MCF 10A (cell line): ENCODE measurements around the gene SLC25A36. TPM values are rescaled to one million over a fixed set of nuclear protein-coding genes. Genes with fewer than 3 reads are reported as not detected.

Experiments used
- BruUV-seq: library from RNA; stranded (reverse); fragments of 400-500 nt; replicated peaks from 2 replicates; lab custom pipeline; 2021; lab: Mats Ljungman, UMichigan
- CTCF ChIA-PET: fragments of 300-600 bp; sonication (Branson Sonifier 250); formaldehyde crosslinking; extraction: SDS; loops from one replicate; lab custom pipeline; 2021; ENCODE audit warnings: antibody characterized with exemption, inconsistent platforms; lab: Yijun Ruan, JAX
- POLR2A ChIA-PET: fragments of 300-600, 350-650 bp; sonication (Branson Sonifier 250); formaldehyde crosslinking; extraction: SDS; loops from one replicate; lab custom pipeline; 2020; ENCODE audit warnings: antibody characterized with exemption, inconsistent platforms; lab: Yijun Ruan, JAX
- DNase-seq: peaks from one replicate; pipeline ENCODE4 v3.0.0-alpha.2; 2018; ENCODE audit not compliant: unreplicated experiment
- H3K27ac Mint-ChIP-seq: one replicate; pipeline ENCODE4 v1.8.0; 2022; ENCODE audit warnings: mild to moderate bottlenecking, low read depth, mixed read lengths; ENCODE audit not compliant: unreplicated experiment
- H3K27me3 Mint-ChIP-seq: one replicate; pipeline ENCODE4 v1.8.0; 2022; ENCODE audit warnings: mixed read lengths; ENCODE audit not compliant: insufficient read depth, unreplicated experiment
- H3K36me3 Mint-ChIP-seq: one replicate; pipeline ENCODE4 v1.8.0; 2022; ENCODE audit warnings: mild to moderate bottlenecking, moderate library complexity, mixed read lengths; ENCODE audit not compliant: insufficient read depth, unreplicated experiment
- H3K4me1 Mint-ChIP-seq: one replicate; pipeline ENCODE4 v1.8.0; 2022; ENCODE audit warnings: mixed read lengths; ENCODE audit not compliant: insufficient read depth, unreplicated experiment
- H3K4me3 Mint-ChIP-seq: one replicate; pipeline ENCODE4 v1.8.0; 2022; ENCODE audit warnings: mild to moderate bottlenecking, moderate library complexity, mixed read lengths; ENCODE audit not compliant: unreplicated experiment
- H3K9me3 Mint-ChIP-seq: one replicate; pipeline ENCODE4 v1.8.0; 2022; ENCODE audit warnings: mixed read lengths; ENCODE audit not compliant: unreplicated experiment
- intact Hi-C: fragments of 100-400 bp; cut with micrococcal nuclease; formaldehyde crosslinking; loops from 2 replicates; pipeline ENCODE4 v1.14.1; 2022
- total RNA-seq: library from RNA; stranded (reverse); gene quantifications from 2 replicates; pipeline ENCODE4 v1.2.3, GENCODE V29; 2022
- TF ChIP-seq, protein P1 (sequence below): fragments of 200-600 bp; IDR thresholded peaks from one replicate; pipeline ENCODE4 v1.8.0; 2022; ENCODE audit warnings: antibody characterized with exemption, mild to moderate bottlenecking; ENCODE audit not compliant: unreplicated experiment

SLC25A36 gene
- total RNA-seq, 1 experiment from 2014 or later = 71.2 TPM

DNA sequence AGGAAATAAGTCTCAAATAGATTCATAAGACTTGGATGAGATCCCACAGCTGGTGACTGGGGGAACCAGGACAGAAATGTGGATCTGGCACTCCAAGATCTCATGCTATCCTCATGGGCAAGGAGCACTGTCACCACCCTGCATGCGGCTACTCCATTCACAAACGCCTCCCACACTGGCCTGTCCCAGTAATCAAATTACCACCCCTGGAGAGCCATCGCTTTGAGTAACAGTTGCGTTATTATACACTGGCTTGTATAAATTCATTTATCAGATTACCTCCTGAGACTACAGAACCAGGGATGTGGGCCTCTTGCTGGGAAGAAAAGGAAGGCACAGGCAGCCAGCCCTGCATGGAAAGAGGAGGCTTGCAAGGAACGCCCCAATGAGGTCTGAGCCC lies 27.9 kb upstream of the SLC25A36 start:
- intact Hi-C loops = no loop called here
- Mint-ChIP-seq H3K27me3 (peaks cover 26% of the 10 kb centered on the region), H3K27ac (no peak overlapping the region), H3K9me3 (no peaks in the 10 kb centered on the region), H3K4me3 (no peak overlapping the region), H3K4me1 (no peaks in the 10 kb centered on the region), H3K36me3 (no peaks in the 10 kb centered on the region)
- no peak for DNase-seq
- BruUV-seq = no TSS peak
- TF ChIP-seq, protein P1, sequence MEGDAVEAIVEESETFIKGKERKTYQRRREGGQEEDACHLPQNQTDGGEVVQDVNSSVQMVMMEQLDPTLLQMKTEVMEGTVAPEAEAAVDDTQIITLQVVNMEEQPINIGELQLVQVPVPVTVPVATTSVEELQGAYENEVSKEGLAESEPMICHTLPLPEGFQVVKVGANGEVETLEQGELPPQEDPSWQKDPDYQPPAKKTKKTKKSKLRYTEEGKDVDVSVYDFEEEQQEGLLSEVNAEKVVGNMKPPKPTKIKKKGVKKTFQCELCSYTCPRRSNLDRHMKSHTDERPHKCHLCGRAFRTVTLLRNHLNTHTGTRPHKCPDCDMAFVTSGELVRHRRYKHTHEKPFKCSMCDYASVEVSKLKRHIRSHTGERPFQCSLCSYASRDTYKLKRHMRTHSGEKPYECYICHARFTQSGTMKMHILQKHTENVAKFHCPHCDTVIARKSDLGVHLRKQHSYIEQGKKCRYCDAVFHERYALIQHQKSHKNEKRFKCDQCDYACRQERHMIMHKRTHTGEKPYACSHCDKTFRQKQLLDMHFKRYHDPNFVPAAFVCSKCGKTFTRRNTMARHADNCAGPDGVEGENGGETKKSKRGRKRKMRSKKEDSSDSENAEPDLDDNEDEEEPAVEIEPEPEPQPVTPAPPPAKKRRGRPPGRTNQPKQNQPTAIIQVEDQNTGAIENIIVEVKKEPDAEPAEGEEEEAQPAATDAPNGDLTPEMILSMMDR = no peak
- POLR2A ChIA-PET = no interaction called here
- CTCF ChIA-PET = interaction anchor here (2.3 kb wide), 1 partner anchor 8 kb away, joined by 7 read pairs; no protein-coding TSS in a partner anchor

DNA sequence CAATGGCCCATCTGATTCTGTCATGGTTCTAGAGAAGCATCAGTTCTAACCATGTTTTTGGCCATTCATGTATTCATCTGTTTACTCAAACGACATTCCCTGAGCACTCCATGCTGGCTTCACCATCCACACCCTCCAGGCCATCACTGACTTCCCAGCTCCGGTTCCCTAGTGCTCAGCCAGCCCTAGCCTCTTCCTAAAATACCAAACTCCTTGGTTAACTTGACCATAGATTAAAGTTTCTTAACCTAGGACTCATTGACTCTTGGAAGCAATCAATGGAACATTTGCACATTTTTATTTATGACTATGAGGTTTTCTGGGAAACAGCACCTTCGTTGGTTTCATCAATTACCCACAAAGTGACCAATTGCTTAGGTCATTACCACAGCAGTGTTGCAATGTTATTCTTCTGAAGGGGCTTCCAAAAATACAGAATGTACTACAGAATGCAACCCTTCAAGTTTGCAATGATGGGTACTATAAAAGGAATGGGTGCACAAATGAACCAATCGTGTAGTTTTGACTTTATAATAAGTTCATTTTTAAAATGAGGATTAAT lies 27.2 kb upstream of the SLC25A36 start:
- H3K4me1 Mint-ChIP-seq = no peaks in the 10 kb centered on the region
- no peaks in the 10 kb centered on the region for H3K36me3 Mint-ChIP-seq
- H3K4me3 Mint-ChIP-seq = no peak overlapping the region
- no TSS peak for BruUV-seq
- intact Hi-C loops = no loop called here
- ChIA-PET CTCF (no interaction called here), POLR2A (no interaction called here)
- H3K9me3 Mint-ChIP-seq = no peaks in the 10 kb centered on the region
- peaks cover 30% of the 10 kb centered on the region for H3K27me3 Mint-ChIP-seq
- no peak for DNase-seq
- no peak overlapping the region for H3K27ac Mint-ChIP-seq
- TF ChIP-seq, protein P1 = no peak

DNA sequence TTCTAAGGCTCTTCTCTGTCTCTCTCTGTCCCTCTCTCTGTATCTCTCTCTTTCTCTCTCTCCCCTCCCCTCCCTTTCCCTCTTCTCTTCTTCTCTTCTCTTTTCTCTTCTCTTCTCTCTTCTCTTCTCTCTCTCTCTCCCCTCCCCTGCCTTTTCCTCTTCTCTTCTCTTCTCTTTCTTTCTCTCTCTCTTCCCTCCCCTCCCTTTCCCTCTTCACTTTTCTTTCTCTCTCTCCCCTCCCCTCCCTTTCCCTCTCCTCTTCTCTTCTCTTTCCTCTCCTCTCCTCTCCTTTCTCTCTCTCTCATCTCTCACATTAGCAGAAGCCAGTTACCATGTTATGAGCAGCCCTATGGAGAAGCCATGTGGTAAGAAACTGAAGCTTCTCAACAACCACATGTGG lies 25.0 kb upstream of the SLC25A36 start:
- H3K4me1 Mint-ChIP-seq = no peaks in the 10 kb centered on the region
- BruUV-seq = no TSS peak
- CTCF ChIA-PET = interaction anchor here (0.5 to 1.8 kb wide), 3 partner anchors 10 to 150 kb away, joined by 5 to 9 read pairs (median 7); no protein-coding TSS in a partner anchor
- DNase-seq = no peak
- TF ChIP-seq, protein P1 = no peak
- intact Hi-C loops = no loop called here
- no peaks in the 10 kb centered on the region for H3K9me3 Mint-ChIP-seq
- H3K27ac Mint-ChIP-seq = no peak overlapping the region
- POLR2A ChIA-PET = no interaction called here
- no peaks in the 10 kb centered on the region for H3K36me3 Mint-ChIP-seq
- peaks cover 50% of the 10 kb centered on the region for H3K27me3 Mint-ChIP-seq
- no peak overlapping the region for H3K4me3 Mint-ChIP-seq

DNA sequence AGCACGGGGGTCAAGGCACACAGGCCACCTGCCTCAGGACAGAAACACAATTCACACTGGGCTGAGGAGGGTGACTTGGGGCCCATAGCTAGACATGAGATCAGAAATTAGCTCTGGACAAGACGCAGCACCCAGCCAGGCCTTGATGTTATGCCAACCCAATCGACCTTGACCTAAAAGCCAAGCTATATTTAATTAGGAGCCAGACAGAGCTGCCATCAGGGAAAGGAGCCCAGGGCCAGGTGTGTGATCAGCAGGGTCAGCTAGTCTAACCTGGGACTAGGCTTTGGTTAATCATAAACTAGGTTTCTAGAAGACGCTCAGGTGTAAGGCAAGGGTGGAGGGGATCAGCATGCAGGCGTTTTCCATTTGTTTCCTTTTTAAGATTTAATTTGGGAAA lies 23.9 kb upstream of the SLC25A36 start:
- no peaks in the 10 kb centered on the region for H3K36me3 Mint-ChIP-seq
- no TSS peak for BruUV-seq
- no peak overlapping the region for H3K27ac Mint-ChIP-seq
- H3K27me3 Mint-ChIP-seq = peaks cover 50% of the 10 kb centered on the region
- no peaks in the 10 kb centered on the region for H3K4me1 Mint-ChIP-seq
- ChIA-PET CTCF (interaction anchor here (0.6 to 1.8 kb wide), 6 partner anchors 9 to 1316 kb away, joined by 3 to 9 read pairs (median 3); no protein-coding TSS in a partner anchor), POLR2A (no interaction called here)
- H3K9me3 Mint-ChIP-seq = no peaks in the 10 kb centered on the region
- intact Hi-C loops = no loop called here
- no peak overlapping the region for H3K4me3 Mint-ChIP-seq
- TF ChIP-seq, protein P1 = no peak
- no peak for DNase-seq
